Measurements from ENCODE around the gene ITGA1.

ITGA1 gene

GRCh38 chr5:53006911-53007890 lies 219.5 kb downstream of the ITGA1 start:
- no peak for DNase-seq

GRCh38 chr5:53008751-53009150 lies 221.0 kb downstream of the ITGA1 start:
- peak; percentile 75 for DNase-seq
